HEK293T (cell line): ENCODE results near the gene MYO7B.

Experiments
- ARNT ChIP-seq: fragments of 450-650 bp; IDR thresholded peaks from 2 replicates; pipeline ENCODE4 v1.6.1; 2017; ENCODE audit warnings: mild to moderate bottlenecking
- BHLHE40 ChIP-seq: fragments of 450-650 bp; IDR thresholded peaks from 2 replicates; pipeline ENCODE4 v1.6.1; 2016; ENCODE audit warnings: mild to moderate bottlenecking, moderate library complexity, borderline replicate concordance
- ELF4 ChIP-seq: fragments of 450-650 bp; IDR thresholded peaks from 2 replicates; pipeline ENCODE4 v1.6.1; 2017; ENCODE audit warnings: antibody characterized with exemption
- FOXA1 ChIP-seq: fragments of 450-650 bp; IDR thresholded peaks from 2 replicates; pipeline ENCODE4 v1.6.1; 2016; ENCODE audit warnings: mild to moderate bottlenecking
- FOXK2 ChIP-seq: fragments of 450-650 bp; IDR thresholded peaks from 2 replicates; pipeline ENCODE4 v1.6.1; 2016; ENCODE audit warnings: mild to moderate bottlenecking
- FOXM1 ChIP-seq: fragments of 450-650 bp; IDR thresholded peaks from 2 replicates; pipeline ENCODE4 v1.6.1; 2017; ENCODE audit warnings: mild to moderate bottlenecking, borderline replicate concordance
- HDGF ChIP-seq: fragments of 450-650 bp; IDR thresholded peaks from 2 replicates; pipeline ENCODE4 v1.6.1; 2017; ENCODE audit warnings: antibody characterized with exemption, borderline replicate concordance
- L3MBTL2 ChIP-seq: fragments of 450-650 bp; conservative IDR thresholded peaks from 2 replicates; pipeline ENCODE4 v1.6.1; 2016; ENCODE audit warnings: mild to moderate bottlenecking
- NFRKB ChIP-seq: fragments of 450-650 bp; IDR thresholded peaks from 2 replicates; pipeline ENCODE4 v1.6.1; 2016; ENCODE audit warnings: mild to moderate bottlenecking, moderate library complexity
- SP1 ChIP-seq: fragments of 450-650 bp; IDR thresholded peaks from 2 replicates; pipeline ENCODE4 v1.6.1; 2017
- ZNF384 ChIP-seq: fragments of 450-650 bp; IDR thresholded peaks from 2 replicates; pipeline ENCODE4 v1.6.1; 2016

DNA sequence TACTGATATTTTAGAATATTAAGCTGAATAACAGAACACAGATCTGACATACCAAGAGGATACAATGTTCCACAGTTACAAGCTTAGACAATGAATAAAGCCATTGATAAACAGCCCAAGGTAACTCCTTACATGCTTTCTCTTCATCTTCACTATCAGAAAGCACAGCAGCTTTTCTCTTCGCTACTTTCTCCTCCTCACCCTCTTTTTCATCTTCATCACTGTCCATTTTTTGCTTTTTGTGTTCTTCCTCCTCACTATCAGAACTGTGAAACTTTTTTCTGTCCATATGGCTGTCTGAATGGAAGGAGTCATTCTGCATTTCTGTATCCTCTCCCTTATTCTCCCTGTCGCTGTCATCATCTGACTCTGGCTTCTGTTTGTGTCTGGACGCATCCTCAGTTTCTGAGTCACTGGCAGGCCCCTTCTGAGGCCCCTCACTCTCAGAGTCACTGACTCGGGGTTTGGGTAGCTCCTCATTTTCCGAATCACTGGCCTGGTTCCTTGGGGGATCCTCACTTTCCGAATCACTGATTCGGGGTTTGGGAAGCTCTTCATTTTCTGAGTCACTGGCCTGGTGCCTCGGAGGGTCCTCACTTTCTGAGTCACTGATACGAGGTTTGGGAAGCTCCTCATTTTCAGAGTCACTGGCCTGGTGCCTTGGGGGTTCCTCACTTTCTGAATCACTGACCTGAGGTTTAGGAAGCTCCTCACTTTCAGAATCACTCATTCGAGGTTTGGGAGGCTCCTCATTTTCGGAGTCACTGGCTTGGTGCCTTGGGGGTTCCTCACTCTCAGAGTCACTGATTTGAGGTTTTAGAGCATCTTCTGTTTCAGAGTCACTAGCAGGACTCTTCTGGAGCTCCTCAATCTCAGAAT is 30.7 kb upstream of the MYO7B start:
- no peak for TF ChIP-seq ARNT
- TF ChIP-seq FOXA1: no peak
- no peak for TF ChIP-seq ELF4
- no peak for TF ChIP-seq FOXM1
- TF ChIP-seq HDGF: no peak
- no peak for TF ChIP-seq FOXK2
- no peak for TF ChIP-seq NFRKB
- no peak for TF ChIP-seq BHLHE40
- TF ChIP-seq SP1: no peak
- no peak for TF ChIP-seq ZNF384
- no peak for TF ChIP-seq L3MBTL2
